BLaER1 (cell line): ENCODE results near the gene EMID1.

Experiments
- H3K27ac ChIP-seq: shearing (Covaris generic); formaldehyde crosslinking; 2 replicates; pipeline ENCODE4 v1.8.1; 2022
- H3K27me3 ChIP-seq: shearing (Covaris generic); formaldehyde crosslinking; 2 replicates; pipeline ENCODE4 v1.8.1; 2022
- H3K36me3 ChIP-seq: shearing (Covaris generic); formaldehyde crosslinking; 2 replicates; pipeline ENCODE4 v1.8.1; 2022
- H3K4me1 ChIP-seq: shearing (Covaris generic); formaldehyde crosslinking; 2 replicates; pipeline ENCODE4 v1.8.1; 2022
- H3K4me2 ChIP-seq: shearing (Covaris generic); formaldehyde crosslinking; 2 replicates; pipeline ENCODE4 v1.8.1; 2022
- H3K4me3 ChIP-seq: shearing (Covaris generic); formaldehyde crosslinking; 2 replicates; pipeline ENCODE4 v1.8.1; 2022
- H3K9ac ChIP-seq: shearing (Covaris generic); formaldehyde crosslinking; 2 replicates; pipeline ENCODE4 v1.8.1; 2022
- H3K9me3 ChIP-seq: shearing (Covaris generic); formaldehyde crosslinking; 2 replicates; pipeline ENCODE4 v1.8.1; 2022
- H4K20me1 ChIP-seq: shearing (Covaris generic); formaldehyde crosslinking; 2 replicates; pipeline ENCODE4 v1.8.1; 2022
- Cebpa-rat ChIP-seq: shearing (Covaris generic); IDR thresholded peaks from 2 replicates; pipeline ENCODE4 v1.8.1; 2022

Gene EMID1

GRCh38 chr22:29171721-29172120 lies 34.0 kb upstream of the EMID1 start:
- H3K36me3 ChIP-seq, result no peaks in the 10 kb centered on the region
- H3K27me3 ChIP-seq, result peaks cover 58% of the 10 kb centered on the region
- H3K4me2 ChIP-seq, result no peak overlapping the region
- no peak overlapping the region for H3K9ac ChIP-seq
- H3K4me3 ChIP-seq, result no peak overlapping the region
- peaks cover 30% of the 10 kb centered on the region for H3K9me3 ChIP-seq
- H4K20me1 ChIP-seq, result peaks cover 55% of the 10 kb centered on the region
- peaks cover 21% of the 10 kb centered on the region for H3K4me1 ChIP-seq
- no peak overlapping the region for H3K27ac ChIP-seq
- TF ChIP-seq Cebpa-rat, result no peak

- peaks cover 31% of the 10 kb centered on the region for H3K9me3 ChIP-seq
- no peak overlapping the region for H3K27ac ChIP-seq
Measured at GRCh38 chr22:29172216-29172615, 33.5 kb upstream of the EMID1 start.

GRCh38 chr22:29175312-29175835 lies 30.3 kb upstream of the EMID1 start:
- Histone ChIP-seq H3K4me3 (no peak overlapping the region), H4K20me1 (peaks cover 21% of the 10 kb centered on the region; the same call in 1 of the 2 replicates), H3K4me2 (no peak overlapping the region), H3K27me3 (peaks cover 27% of the 10 kb centered on the region), H3K9ac (no peak overlapping the region), H3K9me3 (peaks cover 41% of the 10 kb centered on the region), H3K36me3 (no peaks in the 10 kb centered on the region), H3K4me1 (no peaks in the 10 kb centered on the region), H3K27ac (no peak overlapping the region)
- TF ChIP-seq Cebpa-rat, result no peak

More at GRCh38 chr22:29172216-29172615, 33.5 kb upstream of the EMID1 start:
- Histone ChIP-seq H3K9ac (no peak overlapping the region), H3K36me3 (no peaks in the 10 kb centered on the region), H3K4me2 (no peak overlapping the region), H3K4me3 (no peak overlapping the region), H3K27me3 (peaks cover 54% of the 10 kb centered on the region), H4K20me1 (peaks cover 50% of the 10 kb centered on the region), H3K4me1 (peaks cover 16% of the 10 kb centered on the region)
- TF ChIP-seq Cebpa-rat, result no peak

GRCh38 chr22:29183971-29184848 lies 21.5 kb upstream of the EMID1 start:
- Histone ChIP-seq H3K4me2 (no peak overlapping the region), H3K27ac (no peak overlapping the region), H3K4me3 (no peak overlapping the region), H3K36me3 (no peaks in the 10 kb centered on the region), H3K4me1 (peaks cover 8% of the 10 kb centered on the region), H3K27me3 (peaks cover 15% of the 10 kb centered on the region; the same call in 1 of the 2 replicates), H3K9me3 (peaks cover 11% of the 10 kb centered on the region), H4K20me1 (peaks cover 12% of the 10 kb centered on the region; the same call in 1 of the 2 replicates), H3K9ac (no peak overlapping the region)
- no peak for TF ChIP-seq Cebpa-rat

GRCh38 chr22:29184849-29185490 lies 20.7 kb upstream of the EMID1 start:
- Histone ChIP-seq H3K36me3 (no peaks in the 10 kb centered on the region), H3K9ac (no peak overlapping the region), H3K4me2 (peak overlapping the region; percentile 51), H3K9me3 (peaks cover 4% of the 10 kb centered on the region; the same call in 1 of the 2 replicates), H4K20me1 (peaks cover 12% of the 10 kb centered on the region; the same call in 1 of the 2 replicates), H3K4me1 (peaks cover 8% of the 10 kb centered on the region), H3K27ac (no peak overlapping the region), H3K27me3 (peaks cover 21% of the 10 kb centered on the region), H3K4me3 (no peak overlapping the region)
- TF ChIP-seq Cebpa-rat, result no peak

GRCh38 chr22:29186302-29186701 lies 19.4 kb upstream of the EMID1 start:
- Histone ChIP-seq H3K27me3 (peaks cover 28% of the 10 kb centered on the region), H3K4me2 (no peak overlapping the region), H3K9ac (no peak overlapping the region), H3K36me3 (no peaks in the 10 kb centered on the region), H4K20me1 (peaks cover 12% of the 10 kb centered on the region; the same call in 1 of the 2 replicates), H3K9me3 (no peaks in the 10 kb centered on the region), H3K4me1 (peaks cover 8% of the 10 kb centered on the region), H3K4me3 (no peak overlapping the region), H3K27ac (no peak overlapping the region)
- TF ChIP-seq Cebpa-rat, result no peak

GRCh38 chr22:29187831-29188230 lies 17.9 kb upstream of the EMID1 start:
- peaks cover 12% of the 10 kb centered on the region; the same call in 1 of the 2 replicates for H4K20me1 ChIP-seq
- TF ChIP-seq Cebpa-rat, result no peak
- no peak overlapping the region for H3K4me3 ChIP-seq

GRCh38 chr22:29190051-29190450 lies 15.6 kb upstream of the EMID1 start:
- no peak overlapping the region for H3K27ac ChIP-seq
- H3K9ac ChIP-seq, result no peak overlapping the region
- H3K4me1 ChIP-seq, result peaks cover 5% of the 10 kb centered on the region
- peaks cover 21% of the 10 kb centered on the region for H3K27me3 ChIP-seq
- H3K9me3 ChIP-seq, result no peaks in the 10 kb centered on the region
- H3K4me3 ChIP-seq, result no peak overlapping the region
- TF ChIP-seq Cebpa-rat, result no peak
- H3K4me2 ChIP-seq, result no peak overlapping the region
- peaks cover 9% of the 10 kb centered on the region; the same call in 1 of the 2 replicates for H4K20me1 ChIP-seq
- H3K36me3 ChIP-seq, result no peaks in the 10 kb centered on the region

More at GRCh38 chr22:29187831-29188230, 17.9 kb upstream of the EMID1 start:
- Histone ChIP-seq H3K36me3 (no peaks in the 10 kb centered on the region), H3K27me3 (peaks cover 28% of the 10 kb centered on the region), H3K4me2 (no peak overlapping the region), H3K9me3 (no peaks in the 10 kb centered on the region), H3K27ac (no peak overlapping the region), H3K4me1 (peaks cover 8% of the 10 kb centered on the region), H3K9ac (no peak overlapping the region)

GRCh38 chr22:29190918-29191317 lies 14.8 kb upstream of the EMID1 start:
- no peak overlapping the region for H3K9ac ChIP-seq
- peaks cover 19% of the 10 kb centered on the region for H3K27me3 ChIP-seq
- H3K4me1 ChIP-seq, result peaks cover 7% of the 10 kb centered on the region
- no peak overlapping the region for H3K4me2 ChIP-seq
- H3K9me3 ChIP-seq, result no peaks in the 10 kb centered on the region
- H4K20me1 ChIP-seq, result peaks cover 8% of the 10 kb centered on the region; the same call in 1 of the 2 replicates
- no peak overlapping the region for H3K4me3 ChIP-seq
- no peak for TF ChIP-seq Cebpa-rat
- no peak overlapping the region for H3K27ac ChIP-seq
- H3K36me3 ChIP-seq, result no peaks in the 10 kb centered on the region
